Esophagus mucosa (tissue), 1 donor: Measurements from ENCODE around the gene IRAK4. TPM values are rescaled to one million over a fixed set of nuclear protein-coding genes. Genes with fewer than 3 reads are reported as not detected.
A peak's percentile ranks its signal among the peaks of the same experiment; 100 is the strongest.
"Not testable (repeated sequence)": the region's sequence is repeated elsewhere in the genome, so short reads cannot be mapped to it uniquely, and the experiment has no call there.

Experiments used
- ATAC-seq: fragments of 200-7000 bp; cut with Tn5 transposase; one replicate; pipeline ENCODE4 v1.9.1; 2020
- total RNA-seq: library from RNA; stranded (reverse); gene quantifications from one replicate; pipeline ENCODE4 v1.2.4, GENCODE V29; 2023
- donor health status: DM: yes; HTN: yes; CAD: no.

The IRAK4 gene
- 15.1 TPM for total RNA-seq

- peak; percentile 98 for ATAC-seq
Observed at GRCh38 chr12:43758728-43759563, at the start of gene IRAK4, which contains the start of gene PUS7L. IRAK4 (plus strand) TSS chr12:43758951; CDS start chr12:43768112, 9,161 bp downstream. PUS7L (minus strand) TSS chr12:43758790; CDS start chr12:43755245, 3,545 bp downstream.

GRCh38 chr12:43711348-43711747 is 47.4 kb upstream of the IRAK4 start:
- ATAC-seq, result no peak

GRCh38 chr12:43722621-43723020 is 36.1 kb upstream of the IRAK4 start:
- ATAC-seq, result no peak

GRCh38 chr12:43723134-43723533 is 35.6 kb upstream of the IRAK4 start:
- ATAC-seq, result no peak

- ATAC-seq, result no peak
Observed at GRCh38 chr12:43728117-43728516, 30.6 kb upstream of the IRAK4 start.

- no peak for ATAC-seq
Observed at GRCh38 chr12:43728698-43729097, 30.1 kb upstream of the IRAK4 start.

- ATAC-seq, result no peak
Observed at GRCh38 chr12:43730283-43730682, 28.5 kb upstream of the IRAK4 start.

- no peak for ATAC-seq
Observed at GRCh38 chr12:43733687-43734086, 25.1 kb upstream of the IRAK4 start.

- ATAC-seq, result no peak
Observed at GRCh38 chr12:43736927-43737440, 21.8 kb upstream of the IRAK4 start.

- ATAC-seq, result no peak
Observed at GRCh38 chr12:43737646-43738045, 21.1 kb upstream of the IRAK4 start.

GRCh38 chr12:43740511-43741100 is 18.1 kb upstream of the IRAK4 start:
- no peak for ATAC-seq

- no peak for ATAC-seq
Observed at GRCh38 chr12:43742106-43742505, 16.6 kb upstream of the IRAK4 start.

- ATAC-seq, result no peak
Observed at GRCh38 chr12:43744826-43745225, 13.9 kb upstream of the IRAK4 start.

GRCh38 chr12:43749016-43749415 is 9.7 kb upstream of the IRAK4 start:
- no peak for ATAC-seq

- no peak for ATAC-seq
Observed at GRCh38 chr12:43750814-43751213, 7.9 kb upstream of the IRAK4 start.

- ATAC-seq, result not testable (repeated sequence)
Observed at GRCh38 chr12:43751360-43751759, 7.4 kb upstream of the IRAK4 start.

GRCh38 chr12:43754015-43754414 is 4.7 kb upstream of the IRAK4 start:
- ATAC-seq, result no peak

GRCh38 chr12:43758247-43758727 is 464 bp upstream of the IRAK4 start:
- ATAC-seq, result peak; percentile 19

GRCh38 chr12:43760396-43760795 is 1.6 kb downstream of the IRAK4 start:
- no peak for ATAC-seq

GRCh38 chr12:43761500-43761899 is 2.7 kb downstream of the IRAK4 start:
- ATAC-seq, result no peak

GRCh38 chr12:43762596-43762995 is 3.8 kb downstream of the IRAK4 start:
- no peak for ATAC-seq

- ATAC-seq, result no peak
Observed at GRCh38 chr12:43763769-43764168, 5.0 kb downstream of the IRAK4 start.

- no peak for ATAC-seq
Observed at GRCh38 chr12:43764528-43764927, 5.8 kb downstream of the IRAK4 start.

- no peak for ATAC-seq
Observed at GRCh38 chr12:43766291-43766690, 7.5 kb downstream of the IRAK4 start.
